Gastrocnemius medialis (tissue), 4 donors: ENCODE measurements around the gene FLT4. TPM values are rescaled to one million over a fixed set of nuclear protein-coding genes. Genes with fewer than 3 reads are reported as not detected.

Source experiments
- ATAC-seq, 2 donors: fragments of 150-250 bp; one replicate each; pipeline ENCODE4 v1.9.1; 2016
- DNase-seq, 2 donors: peaks; one replicate each; pipeline ENCODE4 v3.0.0-alpha.2; 2019
- H3K27ac ChIP-seq, 4 donors: fragments of 200-600 bp; sonication (generic); 1 replicate in 1 of 4; 2 replicates in 3 of 4; pipeline ENCODE4 v1.5.1; 2016 to 2018; ENCODE audit warnings: mild to moderate bottlenecking in 2 of 4, moderate library complexity in 1 of 4
- H3K27me3 ChIP-seq, 3 donors: fragments of 200-600 bp; sonication (generic) in 2 of 3; 1 replicate in 1 of 3; 2 replicates in 2 of 3; pipeline versions ENCODE4 v1.5.1 to v1.6.0; 2016 to 2019; ENCODE audit warnings: mild to moderate bottlenecking in 1 of 3, moderate library complexity in 1 of 3
- H3K36me3 ChIP-seq, 2 donors: fragments of 200-600 bp; sonication (generic) in 1 of 2; one replicate each; pipeline ENCODE4 v1.5.1; 2017 to 2018
- H3K4me1 ChIP-seq, 2 donors: fragments of 200-600 bp; sonication (generic) in 1 of 2; one replicate each; pipeline ENCODE4 v1.5.1; 2016 to 2017; ENCODE audit warnings: mild to moderate bottlenecking in 2 of 2
- H3K4me3 ChIP-seq, 4 donors: fragments of 200-600 bp; sonication (generic) in 3 of 4; 1 replicate in 1 of 4; 2 replicates in 3 of 4; pipeline ENCODE4 v1.5.1; 2016 to 2019; ENCODE audit warnings: mild to moderate bottlenecking in 2 of 4
- H3K9me3 ChIP-seq, 3 donors: fragments of 200-600 bp; sonication (generic) in 2 of 3; 1 replicate in 1 of 3; 2 replicates in 2 of 3; pipeline ENCODE4 v1.5.1; 2016 to 2019
- POLR2A ChIP-seq, 2 donors: fragments of 450-650 bp; IDR thresholded peaks; one replicate each; pipeline ENCODE4 v1.6.1; 2017; ENCODE audit warnings: antibody characterized with exemption in 2 of 2, mild to moderate bottlenecking in 2 of 2, moderate library complexity in 2 of 2
- in situ Hi-C, 4 donors: fragments of 200-750 bp; cut with MboI; loops; one replicate each; pipeline versions ENCODE4 v1.15.0 to v1.8.0; 2017; ENCODE audit warnings: low sequenced_read_pairs in 4 of 4
- intact Hi-C: fragments of 100-400 bp; cut with DNase I; formaldehyde crosslinking; loops from one replicate; pipeline ENCODE4 v1.15.1; 2023; ENCODE audit warnings: low total_unique reads
- total RNA-seq, 4 donors: library from RNA; depleted of rRNA; stranded (reverse); fragments of >200 nt; gene quantifications; one replicate each; pipeline versions ENCODE4 v1.1.0 to v1.2.3, GENCODE V29; 2016
- TF ChIP-seq, protein P1 (sequence below), 5 experiments: fragments of 450-650 bp in 3 of 5; fragments of 200-600 bp in 2 of 5; sonication (generic) in 2 of 5; IDR thresholded peaks in 4 of 5; conservative IDR thresholded peaks in 1 of 5; 1 replicate in 4 of 5; 2 replicates in 1 of 5; pipeline ENCODE4 v1.5.1; 2016 to 2019; ENCODE audit warnings: antibody characterized with exemption in 5 of 5, mild to moderate bottlenecking in 3 of 5, moderate library complexity in 3 of 5

FLT4 gene
- total RNA-seq, 4 donors from 2014 or later = 2.6 to 4.7 (median 2.9) TPM

DNA sequence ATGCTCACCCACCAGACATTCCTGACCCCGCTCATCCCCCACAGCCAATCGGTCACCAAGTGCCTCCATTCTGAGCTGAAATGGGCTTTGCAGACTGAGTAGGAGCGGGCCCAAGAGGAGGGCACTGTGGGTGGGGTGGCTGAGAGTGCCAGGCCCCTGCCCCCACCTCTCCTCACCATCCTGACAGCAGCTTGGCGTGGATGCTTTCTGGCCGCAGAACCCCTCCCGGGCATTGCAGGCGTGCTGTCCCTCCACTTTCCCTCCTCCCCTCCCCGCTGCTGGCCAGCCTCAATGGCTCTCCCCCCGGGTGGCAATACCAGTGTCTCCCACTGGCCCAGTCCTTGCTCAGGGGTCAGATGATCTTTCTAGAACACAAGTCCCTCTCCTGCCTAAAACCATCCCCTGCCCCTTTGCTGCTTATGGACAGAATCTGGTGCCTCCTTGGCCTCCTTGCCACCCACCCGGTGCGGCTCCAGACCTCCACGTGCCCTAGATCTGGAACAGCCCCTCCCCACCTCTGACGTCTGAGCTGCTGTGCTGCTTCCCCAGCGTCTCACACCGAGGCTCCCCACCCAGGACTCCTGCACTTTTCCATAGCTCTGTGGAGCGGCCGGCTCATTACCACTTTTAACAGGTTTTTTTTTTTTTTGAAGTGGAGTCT, 6.1 kb downstream of the FLT4 start:
- H3K27ac ChIP-seq = no peak overlapping the region
- ATAC-seq (no peak), DNase-seq (no peak)
- no peaks in the 10 kb centered on the region for H3K36me3 ChIP-seq
- TF ChIP-seq POLR2A (IDR thresholded peaks at IDR 0.05) = no peak
- TF ChIP-seq, protein P1, sequence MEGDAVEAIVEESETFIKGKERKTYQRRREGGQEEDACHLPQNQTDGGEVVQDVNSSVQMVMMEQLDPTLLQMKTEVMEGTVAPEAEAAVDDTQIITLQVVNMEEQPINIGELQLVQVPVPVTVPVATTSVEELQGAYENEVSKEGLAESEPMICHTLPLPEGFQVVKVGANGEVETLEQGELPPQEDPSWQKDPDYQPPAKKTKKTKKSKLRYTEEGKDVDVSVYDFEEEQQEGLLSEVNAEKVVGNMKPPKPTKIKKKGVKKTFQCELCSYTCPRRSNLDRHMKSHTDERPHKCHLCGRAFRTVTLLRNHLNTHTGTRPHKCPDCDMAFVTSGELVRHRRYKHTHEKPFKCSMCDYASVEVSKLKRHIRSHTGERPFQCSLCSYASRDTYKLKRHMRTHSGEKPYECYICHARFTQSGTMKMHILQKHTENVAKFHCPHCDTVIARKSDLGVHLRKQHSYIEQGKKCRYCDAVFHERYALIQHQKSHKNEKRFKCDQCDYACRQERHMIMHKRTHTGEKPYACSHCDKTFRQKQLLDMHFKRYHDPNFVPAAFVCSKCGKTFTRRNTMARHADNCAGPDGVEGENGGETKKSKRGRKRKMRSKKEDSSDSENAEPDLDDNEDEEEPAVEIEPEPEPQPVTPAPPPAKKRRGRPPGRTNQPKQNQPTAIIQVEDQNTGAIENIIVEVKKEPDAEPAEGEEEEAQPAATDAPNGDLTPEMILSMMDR (IDR thresholded peaks at IDR 0.05 in 4 of 5, conservative IDR thresholded peaks at IDR 0.05 in 1 of 5) = no peak
- no peaks in the 10 kb centered on the region for H3K4me1 ChIP-seq
- intact Hi-C loops (no loop called here), in situ Hi-C loops (no loop called here)
- H3K27me3 ChIP-seq = peaks cover 10 to 18% (median 13%) of the 10 kb centered on the region in 3 donors
- no peak overlapping the region for H3K4me3 ChIP-seq
- no peaks in the 10 kb centered on the region for H3K9me3 ChIP-seq

DNA sequence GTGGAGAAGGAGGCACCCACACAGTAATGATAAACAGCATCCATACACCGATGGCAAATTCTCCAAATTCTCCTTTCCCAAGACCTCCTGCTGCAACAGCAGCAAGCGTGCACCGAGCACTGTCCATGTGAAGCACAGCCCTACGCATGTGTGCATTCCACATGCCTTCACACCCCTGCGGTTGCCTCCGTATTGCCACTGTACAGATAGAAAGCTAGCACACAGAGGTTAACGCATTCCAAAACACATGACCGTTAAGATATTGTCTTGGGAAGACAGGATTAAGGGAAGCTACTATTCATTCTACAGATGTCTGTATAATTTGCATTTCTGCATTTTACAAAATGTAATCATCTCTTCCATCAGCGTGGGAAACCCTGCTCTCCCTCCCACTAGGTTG, 6.6 kb downstream of the FLT4 start:
- no peak overlapping the region for H3K27ac ChIP-seq
- no peaks in the 10 kb centered on the region for H3K9me3 ChIP-seq
- H3K4me3 ChIP-seq = no peak overlapping the region
- ATAC-seq = no peak
- intact Hi-C loops (no loop called here), in situ Hi-C loops (no loop called here)
- no peaks in the 10 kb centered on the region for H3K36me3 ChIP-seq
- peaks cover 4 to 14% (median 9%) of the 10 kb centered on the region in 3 donors for H3K27me3 ChIP-seq
- H3K4me1 ChIP-seq = no peaks in the 10 kb centered on the region
- TF ChIP-seq, protein P1 (IDR thresholded peaks at IDR 0.05 in 4 of 5, conservative IDR thresholded peaks at IDR 0.05 in 1 of 5) = no peak
- TF ChIP-seq POLR2A (IDR thresholded peaks at IDR 0.05) = no peak
- DNase-seq = no peak

DNA sequence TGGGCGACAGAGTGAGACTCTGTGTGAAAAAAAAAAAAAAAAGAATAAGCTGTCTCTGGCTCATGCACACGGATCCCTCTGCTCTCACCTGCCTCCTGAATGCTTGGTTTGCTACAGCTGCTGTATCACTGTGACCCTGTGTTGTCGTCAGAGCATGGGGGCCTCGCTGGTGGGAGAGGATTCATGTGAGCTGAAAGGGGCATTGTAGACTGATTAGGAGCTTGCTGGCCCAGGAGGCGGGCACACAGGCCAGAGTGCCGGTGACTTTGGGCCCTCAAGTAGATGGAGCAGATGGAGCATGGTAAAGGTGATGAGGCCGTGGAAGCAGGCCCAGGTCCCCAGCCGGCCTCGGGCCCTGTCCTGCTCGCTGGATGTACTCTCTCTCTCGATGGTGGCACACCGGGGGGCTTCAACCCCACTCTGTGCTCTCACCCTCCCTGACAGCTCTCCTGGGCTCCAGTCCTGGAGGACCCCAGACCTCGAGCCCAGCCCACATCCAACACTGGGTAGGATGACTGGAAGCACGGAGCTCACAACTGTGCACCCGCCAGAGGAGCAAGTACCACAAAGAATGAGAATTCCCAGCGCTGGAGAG, 7.1 kb downstream of the FLT4 start:
- no peak for ATAC-seq
- TF ChIP-seq, protein P1 (IDR thresholded peaks at IDR 0.05 in 4 of 5, conservative IDR thresholded peaks at IDR 0.05 in 1 of 5) = no peak
- TF ChIP-seq POLR2A (IDR thresholded peaks at IDR 0.05) = no peak
- Histone ChIP-seq H3K27ac (no peak overlapping the region), H3K4me3 (no peak overlapping the region), H3K4me1 (no peaks in the 10 kb centered on the region), H3K27me3 (peaks cover 3 to 10% (median 4%) of the 10 kb centered on the region in 3 donors), H3K9me3 (no peaks in the 10 kb centered on the region), H3K36me3 (no peaks in the 10 kb centered on the region)
- no peak for DNase-seq
- intact Hi-C loops (no loop called here), in situ Hi-C loops (no loop called here)

DNA sequence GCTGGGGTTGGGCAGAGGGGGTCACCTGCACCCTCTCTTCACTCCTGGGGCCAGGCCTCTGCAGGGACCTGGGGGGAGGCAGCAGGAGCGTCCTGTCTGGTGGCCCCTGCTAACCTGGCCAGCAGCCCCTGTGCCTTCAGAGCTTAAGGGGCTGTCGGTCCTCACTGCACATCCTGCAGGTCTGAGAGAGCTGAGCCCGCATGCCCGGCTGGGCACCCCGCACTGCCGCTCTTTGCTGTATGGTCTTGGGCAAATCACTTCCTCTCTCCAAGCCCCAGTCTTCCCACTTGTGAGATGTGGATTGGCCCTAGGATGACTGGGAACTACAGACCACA, 7.9 kb downstream of the FLT4 start:
- no peak overlapping the region for H3K27ac ChIP-seq
- H3K4me3 ChIP-seq = no peak overlapping the region
- H3K9me3 ChIP-seq = no peaks in the 10 kb centered on the region
- no peak for ATAC-seq
- TF ChIP-seq, protein P1 (IDR thresholded peaks at IDR 0.05 in 4 of 5, conservative IDR thresholded peaks at IDR 0.05 in 1 of 5) = no peak
- TF ChIP-seq POLR2A (IDR thresholded peaks at IDR 0.05) = no peak
- H3K4me1 ChIP-seq = no peaks in the 10 kb centered on the region
- in situ Hi-C loops (no loop called here), intact Hi-C loops (no loop called here)
- H3K36me3 ChIP-seq = no peaks in the 10 kb centered on the region
- DNase-seq = no peak
- H3K27me3 ChIP-seq = peaks cover under 1 to 3% (median 2%) of the 10 kb centered on the region in 3 donors
